B cell (primary cell): ENCODE results near the gene B3GALNT1. TPM values are rescaled to one million over a fixed set of nuclear protein-coding genes. Genes with fewer than 3 reads are reported as not detected.

Experiments used
- ATAC-seq: fragments of 200-7000 bp; cut with Tn5 transposase; one replicate; pipeline ENCODE4 v1.10.0; 2021; ENCODE audit warnings: low read depth, mild to moderate bottlenecking, moderate number of reproducible peaks, moderate library complexity
- CTCF ChIA-PET: fragments of 350-600 bp; sonication (Branson Sonifier 250); formaldehyde crosslinking; loops from one replicate; lab custom pipeline; 2021; ENCODE audit warnings: antibody characterized with exemption, inconsistent platforms; lab: Charles Lee
- POLR2A ChIA-PET: fragments of 350-600 bp; sonication (Branson Sonifier 250); formaldehyde crosslinking; loops from one replicate; lab custom pipeline; 2021; ENCODE audit warnings: antibody characterized with exemption; lab: Charles Lee
- DNase-seq: peaks from one replicate; pipeline ENCODE4 v3.0.0; 2013
- H2AFZ ChIP-seq: 2 replicates; pipeline ENCODE4 v1.6.1; 2012; ENCODE audit warnings: mild to moderate bottlenecking, low read depth, low read length; ENCODE audit not compliant: insufficient read depth, poor library complexity, severe bottlenecking
- H3K27ac ChIP-seq, 2 donors: 1 replicate in 1 of 2; 2 replicates in 1 of 2; pipeline ENCODE4 v1.5.1; 2012 to 2013; ENCODE audit warnings: low read length in 2 of 2, mild to moderate bottlenecking in 2 of 2, moderate library complexity in 1 of 2
- H3K27me3 ChIP-seq, 4 experiments: fragments of 200-600 bp in 1 of 4; sonication (generic) in 1 of 4; replicated peaks in 1 of 4; 1 replicate in 2 of 4; 2 replicates in 2 of 4; pipeline versions ENCODE4 v1.6.1 to v1.7.0; 2013 to 2016; ENCODE audit warnings: low read length in 3 of 4, mild to moderate bottlenecking in 2 of 4, mixed read lengths in 1 of 4, moderate library complexity in 1 of 4; ENCODE audit not compliant: insufficient read depth in 4 of 4, control insufficient read depth in 3 of 4; ENCODE audit errors: control extremely low read depth in 1 of 4
- H3K36me3 ChIP-seq, 2 experiments: replicated peaks in 1 of 2; 1 replicate in 1 of 2; 2 replicates in 1 of 2; pipeline versions ENCODE4 v1.6.1 to v1.7.1; 2013; ENCODE audit warnings: low read length in 1 of 2; ENCODE audit not compliant: insufficient read depth in 2 of 2, control insufficient read depth in 1 of 2; ENCODE audit errors: control extremely low read depth in 1 of 2, extremely low read depth in 1 of 2
- H3K4me1 ChIP-seq, 2 donors: fragments of 200-600 bp in 1 of 2; sonication (generic) in 1 of 2; 1 replicate in 1 of 2; 2 replicates in 1 of 2; pipeline versions ENCODE4 v1.5.1 to v1.6.1; 2013 to 2017; ENCODE audit warnings: low read length in 2 of 2; ENCODE audit not compliant: control insufficient read depth in 2 of 2, insufficient read depth in 2 of 2
- H3K4me2 ChIP-seq: replicated peaks from 2 replicates; pipeline ENCODE3; 2012; ENCODE audit warnings: mild to moderate bottlenecking, low read depth, low read length; ENCODE audit not compliant: poor library complexity, severe bottlenecking
- H3K4me3 ChIP-seq, 5 experiments: fragments of 200-600 bp in 1 of 5; sonication (generic) in 1 of 5; 1 replicate in 3 of 5; 2 replicates in 2 of 5; pipeline versions ENCODE4 v1.5.1 to v1.7.0; 2011 to 2016; ENCODE audit warnings: low read length in 4 of 5, mild to moderate bottlenecking in 4 of 5, low read depth in 2 of 5, control low read depth in 1 of 5, moderate library complexity in 1 of 5; ENCODE audit not compliant: insufficient read depth in 1 of 5; ENCODE audit errors: control extremely low read depth in 1 of 5, extremely low read depth in 1 of 5
- H3K79me2 ChIP-seq: fragments of 200-600 bp; sonication (generic); one replicate; pipeline ENCODE4 v1.6.0; 2016; ENCODE audit warnings: low read length; ENCODE audit not compliant: control insufficient read depth, insufficient read depth
- H3K9ac ChIP-seq: fragments of 200-600 bp; sonication (generic); 2 replicates; pipeline ENCODE4 v1.6.1; 2017; ENCODE audit warnings: mild to moderate bottlenecking, low read length, moderate library complexity
- H3K9me3 ChIP-seq, 3 donors: one replicate each; pipeline versions ENCODE4 v1.6.1 to v1.7.1; 2013; ENCODE audit warnings: low read length in 2 of 3; ENCODE audit not compliant: control insufficient read depth in 2 of 3, insufficient read depth in 1 of 3; ENCODE audit errors: control extremely low read depth in 1 of 3
- H4K20me1 ChIP-seq: 2 replicates; pipeline ENCODE4 v1.6.0; 2012; ENCODE audit warnings: mild to moderate bottlenecking, low read length; ENCODE audit not compliant: insufficient read depth, control insufficient read depth, poor library complexity, severe bottlenecking
- H3K27ac Mint-ChIP-seq: one replicate; pipeline ENCODE4 v1.8.0; 2021; ENCODE audit warnings: mixed read lengths
- H3K27me3 Mint-ChIP-seq: one replicate; pipeline ENCODE4 v1.8.0; 2021; ENCODE audit warnings: mixed read lengths
- H3K4me1 Mint-ChIP-seq: one replicate; pipeline ENCODE4 v1.8.0; 2021; ENCODE audit warnings: mixed read lengths
- H3K4me3 Mint-ChIP-seq: one replicate; pipeline ENCODE4 v1.8.0; 2021; ENCODE audit warnings: mixed read lengths
- H3K9me3 Mint-ChIP-seq: one replicate; pipeline ENCODE4 v1.8.0; 2022; ENCODE audit warnings: mixed read lengths; ENCODE audit not compliant: insufficient read depth
- CTCF ChIP-seq: fragments of 200-600 bp; IDR thresholded peaks from one replicate; pipeline ENCODE4 v1.8.0; 2022; ENCODE audit warnings: antibody characterized with exemption, mild to moderate bottlenecking
- EZH2 ChIP-seq: IDR thresholded peaks from 2 replicates; pipeline ENCODE4 v1.6.1; 2012; ENCODE audit warnings: borderline replicate concordance, low read depth, mild to moderate bottlenecking, moderate library complexity, low read length; ENCODE audit not compliant: insufficient read depth, poor library complexity, severe bottlenecking
- WGBS: methylation state at CpG from one replicate; pipeline ENCODE4 v1.1.5; 2013; ENCODE audit warnings: missing lambda C conversion rate; ENCODE audit not compliant: insufficient coverage; 5-methylcytosine and 5-hydroxymethylcytosine counted together
- intact Hi-C: fragments of 100-400 bp; cut with micrococcal nuclease; formaldehyde crosslinking; loops from one replicate; pipeline ENCODE4 v1.10.0; 2022
- polyA plus RNA-seq: library from polyadenylated mRNA; depleted of rRNA; stranded (reverse); fragments of >200 nt; gene quantifications from 2 replicates; pipeline ENCODE4 v1.2.3, GENCODE V29; 2012
- total RNA-seq, 2 donors: library from RNA; stranded (reverse); fragments of 120-200 nt in 1 of 2; gene quantifications; 1 replicate in 1 of 2; 2 replicates in 1 of 2; pipeline versions ENCODE4 v1.2.3 to v1.2.4, GENCODE V29; 2013 to 2022

B3GALNT1 gene
- total and polyA plus RNA-seq, 2 donors (not counting 1 experiment from before 2014, with no cell fraction given), result 0.28 to 6.4 TPM

DNA sequence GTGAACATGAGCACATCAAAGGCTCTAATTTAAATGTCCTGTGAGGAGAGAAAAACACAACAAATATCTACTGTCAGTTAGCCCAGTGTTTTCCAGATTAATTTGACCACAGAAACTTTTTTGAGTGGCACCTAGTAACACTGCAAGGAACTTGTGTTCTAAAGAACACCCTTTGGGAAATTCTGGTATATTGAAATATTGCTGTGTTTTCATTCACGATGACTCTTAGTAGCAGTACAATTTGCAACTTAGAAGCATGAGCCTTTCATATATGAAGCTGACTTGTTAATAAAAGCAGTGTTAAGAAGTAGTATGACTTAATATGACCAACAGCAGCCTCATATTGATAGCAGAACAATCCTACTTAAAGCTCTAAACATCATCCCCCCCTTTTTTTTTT is 32.0 kb downstream of the B3GALNT1 start:
- no peaks in the 10 kb centered on the region for H3K9me3 Mint-ChIP-seq

DNA sequence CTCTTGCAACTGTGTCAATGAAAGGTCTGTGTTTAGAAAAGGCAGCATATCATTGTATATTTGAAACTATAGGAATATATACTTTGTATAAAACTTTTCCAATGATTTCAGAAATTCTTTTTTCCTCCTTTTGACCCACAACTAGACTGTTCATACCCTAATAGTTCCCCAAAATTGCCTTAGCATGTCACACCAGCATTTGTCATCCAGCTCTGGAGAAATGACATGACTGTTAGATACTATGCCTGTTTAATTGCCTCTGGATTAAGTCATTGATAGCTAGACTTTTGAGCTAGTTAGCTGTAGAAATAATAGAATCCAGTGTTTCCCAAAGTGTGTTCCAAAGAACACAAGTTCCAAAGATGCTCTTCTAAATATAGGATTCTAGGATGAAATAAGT is 32.4 kb downstream of the B3GALNT1 start:
- Mint-ChIP-seq H3K4me3 (no peak overlapping the region), H3K9me3 (no peaks in the 10 kb centered on the region), H3K4me1 (peaks cover 31% of the 10 kb centered on the region), H3K27ac (no peak overlapping the region), H3K27me3 (no peaks in the 10 kb centered on the region)
- no peak overlapping the region for H3K4me2 ChIP-seq
- H4K20me1 ChIP-seq, result no peaks in the 10 kb centered on the region
- H3K4me3 ChIP-seq, result no peak overlapping the region
- CTCF ChIA-PET, result no interaction called here
- H3K27ac ChIP-seq, result no peak overlapping the region
- no peaks in the 10 kb centered on the region for H3K36me3 ChIP-seq
- intact Hi-C loops, result loop anchor here (5.0 to 10.0 kb wide), 3 partner anchors 35 to 318 kb away; partner anchors contain the start of genes B3GALNT1 and PPM1L
- H3K9ac ChIP-seq, result no peak overlapping the region
- peaks cover 26 to 29% of the 10 kb centered on the region in 2 donors for H3K4me1 ChIP-seq
- H3K9me3 ChIP-seq, result no peaks in the 10 kb centered on the region
- TF ChIP-seq CTCF, result no peak
- no peak for TF ChIP-seq EZH2
- no peaks in the 10 kb centered on the region for H3K79me2 ChIP-seq
- no peak for ATAC-seq
- POLR2A ChIA-PET, result no interaction called here
- H3K27me3 ChIP-seq, result no peaks in the 10 kb centered on the region
- H2AFZ ChIP-seq, result no peak overlapping the region
- DNase-seq, result no peak

More for the DNA sequence above, 32.0 kb downstream of the B3GALNT1 start:
- no peak for TF ChIP-seq EZH2
- Histone ChIP-seq H3K4me2 (no peak overlapping the region), H3K36me3 (no peaks in the 10 kb centered on the region), H4K20me1 (no peaks in the 10 kb centered on the region), H3K79me2 (no peaks in the 10 kb centered on the region), H3K4me3 (no peak overlapping the region), H3K4me1 (peaks cover 25 to 26% of the 10 kb centered on the region in 2 donors), H3K27me3 (no peaks in the 10 kb centered on the region), H3K9ac (no peak overlapping the region), H3K27ac (no peak overlapping the region), H3K9me3 (no peaks in the 10 kb centered on the region), H2AFZ (no peak overlapping the region)
- no peak for ATAC-seq
- Mint-ChIP-seq H3K27me3 (no peaks in the 10 kb centered on the region), H3K4me3 (no peak overlapping the region), H3K27ac (no peak overlapping the region), H3K4me1 (peaks cover 26% of the 10 kb centered on the region)
- no peak for DNase-seq
- ChIA-PET CTCF (no interaction called here), POLR2A (no interaction called here)
- intact Hi-C loops, result loop anchor here (5.0 to 10.0 kb wide), 3 partner anchors 34 to 318 kb away; partner anchors contain the start of genes B3GALNT1 and PPM1L
- no CpG with 5 or more reads among the region's 1 CpG for WGBS
